Measurements from ENCODE around the gene CDX2. TPM values are rescaled to one million over a fixed set of nuclear protein-coding genes. Genes with fewer than 3 reads are reported as not detected.
"Not testable (repeated sequence)": the region's sequence is repeated elsewhere in the genome, so short reads cannot be mapped to it uniquely, and the experiment has no call there.

The CDX2 gene
- total and polyA plus RNA-seq, 2 experiments from 2014 or later: 34.6 to 60.6 TPM

DNA sequence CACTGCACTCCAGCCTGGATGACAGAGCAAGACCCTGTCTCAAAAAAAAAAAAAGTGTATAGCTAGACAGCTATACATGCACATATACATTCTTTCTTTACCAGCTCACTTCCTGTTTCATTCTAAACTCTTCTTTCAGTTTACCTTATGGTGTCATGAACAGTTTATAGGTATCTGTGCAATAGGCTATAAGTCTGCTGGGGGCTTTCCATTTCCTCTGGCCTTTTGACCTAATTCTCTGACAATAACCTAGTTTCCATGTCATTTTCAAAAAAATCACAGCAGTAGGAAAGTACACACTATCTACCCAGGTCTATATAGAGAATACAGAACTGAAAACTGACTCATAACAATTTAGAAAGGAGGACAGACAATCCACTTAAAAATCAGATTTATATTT, 43.8 kb upstream of the CDX2 start:
- TF ChIP-seq, protein P1, sequence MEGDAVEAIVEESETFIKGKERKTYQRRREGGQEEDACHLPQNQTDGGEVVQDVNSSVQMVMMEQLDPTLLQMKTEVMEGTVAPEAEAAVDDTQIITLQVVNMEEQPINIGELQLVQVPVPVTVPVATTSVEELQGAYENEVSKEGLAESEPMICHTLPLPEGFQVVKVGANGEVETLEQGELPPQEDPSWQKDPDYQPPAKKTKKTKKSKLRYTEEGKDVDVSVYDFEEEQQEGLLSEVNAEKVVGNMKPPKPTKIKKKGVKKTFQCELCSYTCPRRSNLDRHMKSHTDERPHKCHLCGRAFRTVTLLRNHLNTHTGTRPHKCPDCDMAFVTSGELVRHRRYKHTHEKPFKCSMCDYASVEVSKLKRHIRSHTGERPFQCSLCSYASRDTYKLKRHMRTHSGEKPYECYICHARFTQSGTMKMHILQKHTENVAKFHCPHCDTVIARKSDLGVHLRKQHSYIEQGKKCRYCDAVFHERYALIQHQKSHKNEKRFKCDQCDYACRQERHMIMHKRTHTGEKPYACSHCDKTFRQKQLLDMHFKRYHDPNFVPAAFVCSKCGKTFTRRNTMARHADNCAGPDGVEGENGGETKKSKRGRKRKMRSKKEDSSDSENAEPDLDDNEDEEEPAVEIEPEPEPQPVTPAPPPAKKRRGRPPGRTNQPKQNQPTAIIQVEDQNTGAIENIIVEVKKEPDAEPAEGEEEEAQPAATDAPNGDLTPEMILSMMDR (IDR thresholded peaks at IDR 0.05; ENCODE audit: poor library complexity): no peak
- no peak for TF ChIP-seq EZH2phosphoT487 (IDR thresholded peaks at IDR 0.05; ENCODE audit: low read depth, severe bottlenecking, unreplicated experiment)
- no peak for TF ChIP-seq EZH2 (IDR thresholded peaks at IDR 0.05; ENCODE audit: borderline replicate concordance)
- Histone ChIP-seq H3K4me3 (no peak overlapping the region), H3K27ac (no peak overlapping the region), H2AFZ (no peak overlapping the region), H3K27me3 (no peaks in the 10 kb centered on the region), H3K4me1 (ENCODE audit: insufficient read depth) (no peaks in the 10 kb centered on the region), H3K36me3 (replicated peaks; ENCODE audit: insufficient read depth, low read depth) (no peaks in the 10 kb centered on the region), H3K9me3 (ENCODE audit: low read depth) (no peaks in the 10 kb centered on the region), H3K79me2 (no peaks in the 10 kb centered on the region), H4K20me1 (ENCODE audit: insufficient read depth, poor library complexity, severe bottlenecking) (no peaks in the 10 kb centered on the region), H3K4me2 (no peak overlapping the region), H3K9me2 (replicated peaks; ENCODE audit: insufficient read depth) (no peaks in the 10 kb centered on the region)
- DNase-seq (ENCODE audit: low spot score): no peak

DNA sequence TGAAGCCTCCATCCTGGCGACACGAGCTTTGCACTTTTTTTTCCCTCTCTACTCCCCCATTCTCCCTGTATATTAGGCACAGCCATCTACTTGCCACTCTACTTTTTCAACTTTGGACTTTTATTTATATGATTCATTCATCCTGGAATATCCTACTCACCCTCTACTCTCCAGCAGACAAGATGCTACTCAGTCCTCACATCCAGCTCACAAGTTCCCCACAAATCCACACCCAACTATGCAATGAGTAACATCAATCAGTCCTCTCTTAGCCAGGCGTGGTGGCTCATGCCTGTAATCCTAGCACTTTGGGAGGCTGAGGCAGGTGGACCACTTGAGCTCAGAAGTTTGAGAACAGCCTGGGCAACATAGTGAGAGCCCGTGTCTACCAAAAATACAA, 43.3 kb upstream of the CDX2 start:
- no peaks in the 10 kb centered on the region for H3K9me2 ChIP-seq (replicated peaks; ENCODE audit: insufficient read depth)
- no peaks in the 10 kb centered on the region for H3K9me3 ChIP-seq (ENCODE audit: low read depth)
- H3K4me3 ChIP-seq: no peak overlapping the region
- H3K79me2 ChIP-seq: no peaks in the 10 kb centered on the region
- no peak overlapping the region for H3K27ac ChIP-seq
- TF ChIP-seq EZH2 (IDR thresholded peaks at IDR 0.05; ENCODE audit: borderline replicate concordance) (no peak), EZH2phosphoT487 (IDR thresholded peaks at IDR 0.05; ENCODE audit: low read depth, severe bottlenecking, unreplicated experiment) (no peak)
- TF ChIP-seq, protein P1 (IDR thresholded peaks at IDR 0.05; ENCODE audit: poor library complexity): no peak
- no peaks in the 10 kb centered on the region for H3K4me1 ChIP-seq (ENCODE audit: insufficient read depth)
- H3K36me3 ChIP-seq (replicated peaks; ENCODE audit: insufficient read depth, low read depth): no peaks in the 10 kb centered on the region
- DNase-seq (ENCODE audit: low spot score): no peak
- no peaks in the 10 kb centered on the region for H3K27me3 ChIP-seq
- WGBS (ENCODE audit: low lambda C conversion rate, missing lambda C conversion rate): 95% methylated on average over 4 of the region's 4 CpGs
- no peak overlapping the region for H2AFZ ChIP-seq
- no peak overlapping the region for H3K4me2 ChIP-seq
- H4K20me1 ChIP-seq (ENCODE audit: insufficient read depth, poor library complexity, severe bottlenecking): no peaks in the 10 kb centered on the region

DNA sequence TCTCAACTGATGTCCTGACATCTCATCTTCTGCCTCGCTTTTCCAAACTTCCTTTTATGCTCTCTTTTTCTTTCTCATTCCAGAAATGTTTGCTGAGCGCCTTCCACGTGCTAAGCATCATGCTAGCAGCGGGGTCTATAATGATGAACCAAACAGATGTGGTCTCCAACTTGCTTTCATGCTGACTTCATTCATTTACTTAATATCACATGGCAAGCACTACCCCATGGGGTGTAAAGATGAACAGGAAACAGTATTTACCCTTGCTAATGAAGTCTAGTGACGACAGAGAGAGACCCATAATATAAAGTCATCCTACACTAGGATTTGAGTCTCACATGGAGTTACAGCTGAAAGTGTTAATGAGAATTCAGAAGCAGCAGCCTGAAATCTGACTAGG, 40.9 kb upstream of the CDX2 start:
- no peaks in the 10 kb centered on the region for H4K20me1 ChIP-seq (ENCODE audit: insufficient read depth, poor library complexity, severe bottlenecking)
- no peaks in the 10 kb centered on the region for H3K9me3 ChIP-seq (ENCODE audit: low read depth)
- no peaks in the 10 kb centered on the region for H3K79me2 ChIP-seq
- H2AFZ ChIP-seq: no peak overlapping the region
- H3K27ac ChIP-seq: no peak overlapping the region
- no peak for DNase-seq (ENCODE audit: low spot score)
- H3K36me3 ChIP-seq (replicated peaks; ENCODE audit: insufficient read depth, low read depth): no peaks in the 10 kb centered on the region
- no peaks in the 10 kb centered on the region for H3K27me3 ChIP-seq
- H3K4me2 ChIP-seq: no peak overlapping the region
- 82% methylated on average over 5 of the region's 5 CpGs for WGBS (ENCODE audit: low lambda C conversion rate, missing lambda C conversion rate)
- no peaks in the 10 kb centered on the region for H3K9me2 ChIP-seq (replicated peaks; ENCODE audit: insufficient read depth)
- TF ChIP-seq, protein P1 (IDR thresholded peaks at IDR 0.05; ENCODE audit: poor library complexity): no peak
- no peak for TF ChIP-seq EZH2phosphoT487 (IDR thresholded peaks at IDR 0.05; ENCODE audit: low read depth, severe bottlenecking, unreplicated experiment)
- TF ChIP-seq EZH2 (IDR thresholded peaks at IDR 0.05; ENCODE audit: borderline replicate concordance): no peak
- no peaks in the 10 kb centered on the region for H3K4me1 ChIP-seq (ENCODE audit: insufficient read depth)
- H3K4me3 ChIP-seq: no peak overlapping the region

DNA sequence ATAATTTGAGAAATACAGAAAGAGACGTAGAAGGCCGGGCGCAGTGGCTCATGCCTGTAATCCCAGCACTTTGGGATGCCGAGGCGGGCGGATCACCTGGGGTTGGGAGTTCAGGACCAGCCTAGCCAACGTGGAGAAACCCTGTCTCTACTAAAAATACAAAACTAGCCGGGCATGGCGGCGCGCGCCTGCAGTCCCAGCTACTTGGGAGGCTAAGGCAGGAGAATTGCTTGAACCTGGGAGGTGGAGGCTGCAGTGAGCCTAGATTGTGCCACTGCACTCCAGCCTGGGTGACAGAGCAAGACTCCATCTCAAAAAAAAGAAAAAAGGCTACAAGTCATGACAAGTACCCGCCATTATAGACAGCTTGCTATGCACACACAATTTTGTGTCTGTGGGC, 35.9 kb upstream of the CDX2 start:
- H4K20me1 ChIP-seq (ENCODE audit: insufficient read depth, poor library complexity, severe bottlenecking); H3K4me3 ChIP-seq; H3K36me3 ChIP-seq (replicated peaks; ENCODE audit: insufficient read depth, low read depth); H3K9me3 ChIP-seq (ENCODE audit: low read depth); H2AFZ ChIP-seq; H3K79me2 ChIP-seq; H3K27me3 ChIP-seq; H3K4me2 ChIP-seq; DNase-seq (ENCODE audit: low spot score); H3K4me1 ChIP-seq (ENCODE audit: insufficient read depth); H3K27ac ChIP-seq; H3K9me2 ChIP-seq (replicated peaks; ENCODE audit: insufficient read depth): not testable (repeated sequence)
- WGBS (ENCODE audit: low lambda C conversion rate, missing lambda C conversion rate): 97% methylated on average over 13 of the region's 13 CpGs
